Heart left ventricle (tissue), 16 donors: Measurements from ENCODE around the gene VTCN1. TPM values are rescaled to one million over a fixed set of nuclear protein-coding genes. Genes with fewer than 3 reads are reported as not detected.

Experiments
- ATAC-seq, 4 donors: fragments of 200-7000 bp; cut with Tn5 transposase; one replicate each; pipeline ENCODE4 v1.9.1; 2020 to 2022; ENCODE audit warnings: moderate library complexity in 4 of 4, mild to moderate bottlenecking in 3 of 4, moderate number of reproducible peaks in 1 of 4
- DNase-seq, 5 donors: peaks; one replicate each; pipeline ENCODE4 v3.0.0-alpha.2; 2020
- H3K27ac ChIP-seq, 12 donors: fragments of 200-600 bp; sonication (generic) in 4 of 12; one replicate each; pipeline versions ENCODE4 v1.5.0 to v1.8.0; 2016 to 2022; ENCODE audit warnings: mild to moderate bottlenecking in 2 of 12
- H3K27me3 ChIP-seq, 9 donors: fragments of 200-600 bp; sonication (generic) in 2 of 9; one replicate each; pipeline versions ENCODE4 v1.5.1 to v1.8.0; 2016 to 2022; ENCODE audit warnings: mild to moderate bottlenecking in 3 of 9
- H3K36me3 ChIP-seq, 9 donors: fragments of 200-600 bp; sonication (generic) in 2 of 9; one replicate each; pipeline versions ENCODE4 v1.5.0 to v1.8.0; 2018 to 2022; ENCODE audit warnings: mild to moderate bottlenecking in 2 of 9
- H3K4me1 ChIP-seq, 12 donors: fragments of 200-600 bp; sonication (generic) in 4 of 12; one replicate each; pipeline versions ENCODE4 v1.5.0 to v1.8.0; 2016 to 2022; ENCODE audit warnings: mild to moderate bottlenecking in 3 of 12
- H3K4me3 ChIP-seq, 12 donors: fragments of 200-600 bp; sonication (generic) in 4 of 12; one replicate each; pipeline versions ENCODE4 v1.5.0 to v1.8.0; 2017 to 2022; ENCODE audit warnings: mild to moderate bottlenecking in 9 of 12, moderate library complexity in 4 of 12
- H3K9me3 ChIP-seq, 12 donors: fragments of 200-600 bp; sonication (generic) in 4 of 12; one replicate each; pipeline versions ENCODE4 v1.5.0 to v1.8.0; 2016 to 2022; ENCODE audit warnings: mild to moderate bottlenecking in 1 of 12
- POLR2A ChIP-seq, 2 donors: fragments of 450-650 bp; IDR thresholded peaks; one replicate each; pipeline ENCODE4 v1.6.1; 2017; ENCODE audit warnings: antibody characterized with exemption in 2 of 2, mild to moderate bottlenecking in 2 of 2, moderate library complexity in 2 of 2
- WGBS, 4 donors: extraction: QIAGEN DNeasy Blood & Tissue Kit in 2 of 4; methylation state at CpG; one replicate each; pipeline versions ENCODE4 v1.1.5 to v1.1.7; 2013 to 2018; 5-methylcytosine and 5-hydroxymethylcytosine counted together
- intact Hi-C, 10 donors: fragments of 100-400 bp; cut with DNase I; formaldehyde crosslinking; loops; one replicate each; pipeline versions ENCODE4 v1.11.1 to v1.14.2; 2022
- polyA plus RNA-seq, 2 donors: library from polyadenylated mRNA; stranded (reverse); fragments of 200-250 nt; gene quantifications; one replicate each; pipeline ENCODE4 v1.2.3, GENCODE V29; 2013
- total RNA-seq, 9 donors: library from RNA; depleted of rRNA in 2 of 9; stranded (reverse); fragments of >200 nt in 2 of 9; fragmentation: NEBNext Ultra II Directional in 3 of 9; extraction: Animal tissue kit (Norgen Biotek cat#: 25700) in 3 of 9; gene quantifications; one replicate each; pipeline versions ENCODE4 v1.1.0 to v1.2.4, GENCODE V29; 2016 to 2023
- TF ChIP-seq, protein P1 (sequence below), 12 donors: fragments of 200-600 bp; sonication (generic) in 4 of 12; IDR thresholded peaks; one replicate each; pipeline versions ENCODE4 v1.5.0 to v1.8.0; 2018 to 2022; ENCODE audit warnings: antibody characterized with exemption in 12 of 12, mild to moderate bottlenecking in 5 of 12
- donor health status: ischemic (EF 13 %, LVEDD 7.1; RV severe dilation, severe dysfunction).
- donor health status: healthy with polysubstance abuse.
- donor health status: DM: no; HTN: yes; CAD: no.
- donor health status: DM: no; HTN: no; CAD: no.
- donor health status: ischemic (EF 25% LVEDD 6.9; RV normal size, moderate dysfunction).
- donor health status: ischemic (EF 25% LVEDD 5.7; RV mildly dilated, moderate dysfunction).
- donor health status: healthy.
- donor health status: DM: yes; HTN: yes; CAD: no.
- donor health status: ischemic (EF 35%, LVEDD 5.7; RV mildly dilated, moderate dysfunction).
- donor health status: nonischemic (EF 11% LVEDD 7.7; RV severe dilation, severe dysfunction).
- donor health status: DM: yes; HTN: yes; CAD: no.
- donor health status: PGD.
- donor health status: ischemic (EF 29% LVEDD 5.4; RV normal size, mild dysfunction).
- donor health status: nonischemic (EF 23%, LVEDD 6.1; RV moderate dilation, normal function).

The VTCN1 gene
- total and polyA plus RNA-seq, 11 donors, result 0.09 to 0.16 TPM; not detected in 9

DNA sequence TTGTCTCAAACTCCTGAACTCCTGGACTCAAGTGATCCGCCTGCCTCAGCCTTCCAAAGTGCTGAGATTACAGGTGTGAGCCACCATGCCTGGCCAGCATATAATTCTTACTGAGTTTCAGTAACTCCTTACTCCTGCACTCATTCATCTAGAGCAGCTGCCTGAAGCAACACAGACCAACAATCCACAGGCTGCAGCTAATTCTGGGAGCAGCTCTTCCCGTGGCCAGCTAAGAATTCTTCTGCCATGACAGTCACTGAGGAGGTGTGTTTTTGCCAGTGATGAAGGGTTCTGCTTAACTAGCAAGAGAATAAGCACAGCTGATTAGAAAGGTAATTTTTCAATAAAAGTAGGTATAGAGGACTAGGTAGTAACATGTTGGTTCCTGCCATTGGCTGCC lies 5.4 kb downstream of the VTCN1 start:
- WGBS, 4 donors, result 53 to 65% (median 59%) methylated on average over 2 of the region's 2 CpGs
- ATAC-seq, result no peak
- intact Hi-C loops, result no loop called here
- no peak for DNase-seq
- no peaks in the 10 kb centered on the region for H3K36me3 ChIP-seq
- peaks cover 0 to 3% (median 0%) of the 10 kb centered on the region in 9 donors for H3K27me3 ChIP-seq
- H3K27ac ChIP-seq, result no peak overlapping the region
- H3K9me3 ChIP-seq, result no peaks in the 10 kb centered on the region
- H3K4me1 ChIP-seq, result no peaks in the 10 kb centered on the region
- TF ChIP-seq POLR2A (IDR thresholded peaks at IDR 0.05), result no peak
- TF ChIP-seq, protein P1, sequence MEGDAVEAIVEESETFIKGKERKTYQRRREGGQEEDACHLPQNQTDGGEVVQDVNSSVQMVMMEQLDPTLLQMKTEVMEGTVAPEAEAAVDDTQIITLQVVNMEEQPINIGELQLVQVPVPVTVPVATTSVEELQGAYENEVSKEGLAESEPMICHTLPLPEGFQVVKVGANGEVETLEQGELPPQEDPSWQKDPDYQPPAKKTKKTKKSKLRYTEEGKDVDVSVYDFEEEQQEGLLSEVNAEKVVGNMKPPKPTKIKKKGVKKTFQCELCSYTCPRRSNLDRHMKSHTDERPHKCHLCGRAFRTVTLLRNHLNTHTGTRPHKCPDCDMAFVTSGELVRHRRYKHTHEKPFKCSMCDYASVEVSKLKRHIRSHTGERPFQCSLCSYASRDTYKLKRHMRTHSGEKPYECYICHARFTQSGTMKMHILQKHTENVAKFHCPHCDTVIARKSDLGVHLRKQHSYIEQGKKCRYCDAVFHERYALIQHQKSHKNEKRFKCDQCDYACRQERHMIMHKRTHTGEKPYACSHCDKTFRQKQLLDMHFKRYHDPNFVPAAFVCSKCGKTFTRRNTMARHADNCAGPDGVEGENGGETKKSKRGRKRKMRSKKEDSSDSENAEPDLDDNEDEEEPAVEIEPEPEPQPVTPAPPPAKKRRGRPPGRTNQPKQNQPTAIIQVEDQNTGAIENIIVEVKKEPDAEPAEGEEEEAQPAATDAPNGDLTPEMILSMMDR (IDR thresholded peaks at IDR 0.05), result no peak
- H3K4me3 ChIP-seq, result no peak overlapping the region

DNA sequence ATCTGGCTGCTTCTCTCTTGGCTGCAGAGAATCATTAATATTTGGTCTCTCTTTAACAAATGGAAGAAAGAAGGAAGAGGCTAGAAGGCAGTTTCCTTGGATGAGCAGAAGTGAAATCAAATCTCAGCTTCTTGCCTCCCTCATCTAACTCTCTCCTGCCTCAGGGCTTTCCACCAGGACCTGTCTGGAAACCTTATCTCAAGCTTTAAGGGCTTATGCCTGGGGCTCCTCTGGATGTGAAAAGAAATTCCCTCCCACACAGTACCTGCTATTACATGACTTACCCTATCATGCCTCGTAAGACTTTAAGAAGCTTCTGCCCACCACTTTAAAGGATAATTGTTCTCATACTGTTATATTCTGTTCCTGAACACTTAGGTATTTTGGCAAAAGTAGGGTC lies 8.9 kb downstream of the VTCN1 start:
- no peak overlapping the region for H3K4me3 ChIP-seq
- no peaks in the 10 kb centered on the region for H3K9me3 ChIP-seq
- TF ChIP-seq, protein P1 (IDR thresholded peaks at IDR 0.05), result no peak
- TF ChIP-seq POLR2A (IDR thresholded peaks at IDR 0.05), result no peak
- intact Hi-C loops, result no loop called here
- DNase-seq (no peak), ATAC-seq (no peak)
- no peaks in the 10 kb centered on the region for H3K36me3 ChIP-seq
- 40 to 67% (median 48%) methylated on average over 1 of the region's 1 CpG for WGBS, 4 donors
- H3K4me1 ChIP-seq, result no peaks in the 10 kb centered on the region
- H3K27ac ChIP-seq, result no peak overlapping the region
- H3K27me3 ChIP-seq, result peaks cover 0 to 3% (median 0%) of the 10 kb centered on the region in 9 donors

DNA sequence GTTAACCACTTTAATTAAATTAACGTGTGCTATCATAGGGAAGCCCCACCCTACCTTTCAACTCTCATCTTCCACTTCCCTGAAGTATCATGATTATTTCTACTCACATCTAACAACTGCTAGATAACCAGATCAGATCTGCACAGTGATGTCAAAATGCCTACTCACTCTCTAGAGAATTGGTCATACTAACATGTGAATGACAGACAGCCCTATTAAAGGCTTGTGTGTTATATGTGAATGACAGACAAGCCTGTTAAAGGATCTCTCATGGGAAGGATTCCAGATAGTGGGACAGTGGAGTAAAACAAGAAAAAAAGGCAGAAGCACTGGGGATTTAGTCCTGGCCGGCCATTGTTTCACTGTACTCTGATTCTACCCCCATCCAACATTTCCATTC lies 12.6 kb downstream of the VTCN1 start:
- DNase-seq, result no peak
- Histone ChIP-seq H3K4me3 (no peak overlapping the region), H3K27me3 (peaks cover 0 to 3% (median 0%) of the 10 kb centered on the region in 9 donors), H3K36me3 (no peaks in the 10 kb centered on the region), H3K4me1 (no peaks in the 10 kb centered on the region), H3K9me3 (peaks cover 0 to 4% (median 0%) of the 10 kb centered on the region in 12 donors), H3K27ac (no peak overlapping the region)
- intact Hi-C loops, result no loop called here
- no peak for TF ChIP-seq POLR2A (IDR thresholded peaks at IDR 0.05)
- TF ChIP-seq, protein P1 (IDR thresholded peaks at IDR 0.05), result no peak
- no peak for ATAC-seq
- 69 to 81% (median 73%) methylated on average over 2 of the region's 2 CpGs for WGBS, 4 donors

DNA sequence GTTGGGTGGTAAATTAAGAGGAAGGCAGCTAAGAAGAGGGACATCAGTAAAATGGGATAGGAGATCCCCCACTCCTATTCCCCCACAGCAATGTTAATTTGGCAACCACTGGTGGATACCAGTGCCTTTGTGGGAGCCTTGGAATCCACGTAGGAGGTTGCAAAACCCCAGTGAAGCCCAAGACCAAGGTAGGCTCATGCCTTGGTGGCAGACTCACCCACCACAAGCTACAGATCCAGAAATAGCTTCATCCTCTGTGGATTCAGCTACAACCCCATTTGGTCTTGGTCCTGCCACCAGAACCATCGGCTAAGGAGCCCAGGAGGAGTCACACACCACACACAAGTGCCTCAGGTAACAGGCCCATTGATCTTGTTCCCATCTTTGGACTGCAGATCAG lies 21.0 kb downstream of the VTCN1 start:
- H3K9me3 ChIP-seq, result peaks cover 0 to 17% (median 0%) of the 10 kb centered on the region in 12 donors
- no peaks in the 10 kb centered on the region for H3K36me3 ChIP-seq
- ATAC-seq, result no peak
- H3K27me3 ChIP-seq, result no peaks in the 10 kb centered on the region
- H3K4me3 ChIP-seq, result no peak overlapping the region
- H3K4me1 ChIP-seq, result no peaks in the 10 kb centered on the region
- WGBS, 4 donors, result 88 to 100% (median 92%) methylated on average over 2 of the region's 2 CpGs
- TF ChIP-seq, protein P1 (IDR thresholded peaks at IDR 0.05), result no peak
- no peak for TF ChIP-seq POLR2A (IDR thresholded peaks at IDR 0.05)
- no peak overlapping the region for H3K27ac ChIP-seq
- no peak for DNase-seq
- intact Hi-C loops, result no loop called here
